ENCODE measurements around the gene BFAR. TPM values are rescaled to one million over a fixed set of nuclear protein-coding genes. Genes with fewer than 3 reads are reported as not detected.
"Not testable (repeated sequence)": the region's sequence is repeated elsewhere in the genome, so short reads cannot be mapped to it uniquely, and the experiment has no call there.

BFAR gene
- total and polyA plus RNA-seq, 2 donors (not counting 1 experiment from before 2014, with no cell fraction given) = 30.7 to 72.9 TPM

DNA sequence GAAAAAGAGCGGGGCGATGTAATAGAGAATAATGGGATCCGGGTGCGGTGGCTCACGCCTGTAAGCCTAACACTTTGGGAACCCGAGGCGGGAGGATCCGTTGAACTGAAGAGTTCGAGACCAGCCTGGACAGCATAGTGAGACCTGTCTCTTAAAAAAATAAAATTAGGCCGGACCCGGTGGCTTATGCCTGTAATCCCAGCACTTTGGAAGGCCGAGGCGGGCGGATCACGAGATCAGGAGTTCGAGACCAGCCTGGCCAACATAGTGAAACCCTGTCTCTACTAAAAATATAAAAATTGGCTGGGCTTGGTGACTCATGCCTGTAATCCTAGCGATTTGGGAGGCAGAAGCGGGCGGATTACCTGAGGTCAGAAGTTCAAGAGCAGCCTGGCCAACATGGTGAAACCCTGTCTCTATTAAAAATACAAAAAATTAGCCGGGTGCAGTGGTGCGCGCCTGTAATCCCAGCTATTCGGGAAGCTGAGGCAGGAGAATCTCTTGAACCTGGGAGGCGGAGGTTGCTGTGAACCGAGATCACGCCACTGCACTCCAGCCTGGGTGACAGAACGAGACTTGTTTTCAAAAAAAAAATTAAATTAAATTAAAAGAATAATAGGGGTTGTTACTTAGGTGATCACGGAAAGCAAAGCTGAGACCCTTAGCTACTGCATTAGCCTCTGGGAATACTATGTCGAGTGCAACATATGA is 2.0 kb upstream of the BFAR start:
- H3K9me3 ChIP-seq (ENCODE audit: control extremely low read depth in 1 of 3, control insufficient read depth in 2 of 3, insufficient read depth in 1 of 3, low read length in 2 of 3); H3K27me3 Mint-ChIP-seq; CTCF ChIA-PET; ATAC-seq (ENCODE audit: low read depth); POLR2A ChIA-PET; DNase-seq; H3K9me3 Mint-ChIP-seq (ENCODE audit: insufficient read depth); H3K27me3 ChIP-seq (replicated peaks in 1 of 4; ENCODE audit: control extremely low read depth in 1 of 4, control insufficient read depth in 3 of 4, insufficient read depth in 4 of 4, low read length in 3 of 4): not testable (repeated sequence)
- Histone ChIP-seq H4K20me1 (ENCODE audit: control insufficient read depth, insufficient read depth, low read length, poor library complexity, severe bottlenecking) (peaks cover 23% of the 10 kb centered on the region), H3K4me1 (ENCODE audit: control insufficient read depth in 2 of 2, insufficient read depth in 2 of 2, low read length in 2 of 2) (peaks cover 38 to 45% of the 10 kb centered on the region in 2 donors), H3K4me3 (ENCODE audit: control extremely low read depth in 1 of 5, extremely low read depth in 1 of 5, insufficient read depth in 1 of 5, low read depth in 2 of 5, low read length in 4 of 5) (peak overlapping the region; percentile 7 to 48 (median 42)), H3K36me3 (replicated peaks in 1 of 2; ENCODE audit: control extremely low read depth in 1 of 2, control insufficient read depth in 1 of 2, extremely low read depth in 1 of 2, insufficient read depth in 2 of 2, low read length in 1 of 2) (peaks cover 5 to 25% of the 10 kb centered on the region in 2 experiments), H2AFZ (ENCODE audit: insufficient read depth, low read depth, low read length, poor library complexity, severe bottlenecking) (peak overlapping the region; percentile 64), H3K27ac (ENCODE audit: low read length in 2 of 2) (peak overlapping the region; percentile 87 to 93), H3K79me2 (ENCODE audit: control insufficient read depth, insufficient read depth, low read length) (peaks cover 70% of the 10 kb centered on the region), H3K9ac (ENCODE audit: low read length) (peak overlapping the region; percentile 82), H3K4me2 (replicated peaks; ENCODE audit: low read depth, low read length, poor library complexity, severe bottlenecking) (peak overlapping the region; percentile 78)
- intact Hi-C loops (cut with micrococcal nuclease) = loop anchor here (1.0 to 10.0 kb wide), 3 partner anchors 345 to 1257 kb away; partner anchors contain the start of genes CEP20 and RRN3
- WGBS (ENCODE audit: insufficient coverage) = 83% methylated on average over 14 of the region's 29 CpGs
- Mint-ChIP-seq H3K27ac (peak overlapping the region; percentile 89), H3K4me1 (peaks cover 47% of the 10 kb centered on the region), H3K4me3 (peak overlapping the region; percentile 100)

- H3K27ac ChIP-seq (ENCODE audit: low read length in 2 of 2) = no peak overlapping the region
- no peaks in the 10 kb centered on the region for H3K27me3 ChIP-seq (replicated peaks in 1 of 4; ENCODE audit: control extremely low read depth in 1 of 4, control insufficient read depth in 3 of 4, insufficient read depth in 4 of 4, low read length in 3 of 4)
- intact Hi-C loops (cut with micrococcal nuclease) = loop anchor here (5.0 to 10.0 kb wide), 2 partner anchors 460 to 1253 kb away; partner anchors contain the start of genes CEP20 and RRN3
- peaks cover 27 to 36% of the 10 kb centered on the region in 2 donors for H3K4me1 ChIP-seq (ENCODE audit: control insufficient read depth in 2 of 2, insufficient read depth in 2 of 2, low read length in 2 of 2)
- ChIA-PET CTCF (interaction anchor here (1.2 kb wide), 1 partner anchor 11 kb away, joined by 3 read pairs; no protein-coding TSS in a partner anchor), POLR2A (no interaction called here)
- Mint-ChIP-seq H3K27ac (peak overlapping the region; percentile 100), H3K4me1 (peaks cover 48% of the 10 kb centered on the region), H3K9me3 (ENCODE audit: insufficient read depth) (peaks cover 3% of the 10 kb centered on the region), H3K4me3 (peak overlapping the region; percentile 100), H3K27me3 (no peaks in the 10 kb centered on the region)
- H3K36me3 ChIP-seq (replicated peaks in 1 of 2; ENCODE audit: control extremely low read depth in 1 of 2, control insufficient read depth in 1 of 2, extremely low read depth in 1 of 2, insufficient read depth in 2 of 2, low read length in 1 of 2) = peaks cover under 1 to 4% of the 10 kb centered on the region in 2 experiments
- ATAC-seq (ENCODE audit: low read depth) (no peak), DNase-seq (no peak)
- peak overlapping the region; percentile 91 for H3K4me2 ChIP-seq (replicated peaks; ENCODE audit: low read depth, low read length, poor library complexity, severe bottlenecking)
- WGBS (ENCODE audit: insufficient coverage) = no CpG with 5 or more reads among the region's 7 CpGs
- H3K9ac ChIP-seq (ENCODE audit: low read length) = peak overlapping the region; percentile 90
- no peak for TF ChIP-seq EZH2 (IDR thresholded peaks at IDR 0.05; ENCODE audit: borderline replicate concordance, insufficient read depth, low read depth, low read length, poor library complexity, severe bottlenecking)
- TF ChIP-seq, protein P1, sequence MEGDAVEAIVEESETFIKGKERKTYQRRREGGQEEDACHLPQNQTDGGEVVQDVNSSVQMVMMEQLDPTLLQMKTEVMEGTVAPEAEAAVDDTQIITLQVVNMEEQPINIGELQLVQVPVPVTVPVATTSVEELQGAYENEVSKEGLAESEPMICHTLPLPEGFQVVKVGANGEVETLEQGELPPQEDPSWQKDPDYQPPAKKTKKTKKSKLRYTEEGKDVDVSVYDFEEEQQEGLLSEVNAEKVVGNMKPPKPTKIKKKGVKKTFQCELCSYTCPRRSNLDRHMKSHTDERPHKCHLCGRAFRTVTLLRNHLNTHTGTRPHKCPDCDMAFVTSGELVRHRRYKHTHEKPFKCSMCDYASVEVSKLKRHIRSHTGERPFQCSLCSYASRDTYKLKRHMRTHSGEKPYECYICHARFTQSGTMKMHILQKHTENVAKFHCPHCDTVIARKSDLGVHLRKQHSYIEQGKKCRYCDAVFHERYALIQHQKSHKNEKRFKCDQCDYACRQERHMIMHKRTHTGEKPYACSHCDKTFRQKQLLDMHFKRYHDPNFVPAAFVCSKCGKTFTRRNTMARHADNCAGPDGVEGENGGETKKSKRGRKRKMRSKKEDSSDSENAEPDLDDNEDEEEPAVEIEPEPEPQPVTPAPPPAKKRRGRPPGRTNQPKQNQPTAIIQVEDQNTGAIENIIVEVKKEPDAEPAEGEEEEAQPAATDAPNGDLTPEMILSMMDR (IDR thresholded peaks at IDR 0.05) = no peak
- H2AFZ ChIP-seq (ENCODE audit: insufficient read depth, low read depth, low read length, poor library complexity, severe bottlenecking) = peak overlapping the region; percentile 80
- H4K20me1 ChIP-seq (ENCODE audit: control insufficient read depth, insufficient read depth, low read length, poor library complexity, severe bottlenecking) = peaks cover 48% of the 10 kb centered on the region
- H3K9me3 ChIP-seq (ENCODE audit: control extremely low read depth in 1 of 3, control insufficient read depth in 2 of 3, insufficient read depth in 1 of 3, low read length in 2 of 3) = peaks cover 0 to 9% (median 0%) of the 10 kb centered on the region in 3 donors
- H3K79me2 ChIP-seq (ENCODE audit: control insufficient read depth, insufficient read depth, low read length) = peaks cover 82% of the 10 kb centered on the region
- H3K4me3 ChIP-seq (ENCODE audit: control extremely low read depth in 1 of 5, extremely low read depth in 1 of 5, insufficient read depth in 1 of 5, low read depth in 2 of 5, low read length in 4 of 5) = peak overlapping the region in 2 of 5 experiments; percentile 94 to 96
Observed at GRCh38 chr16:14634389-14634725, 1.6 kb downstream of the BFAR start.

All from B cell (primary cell).